ENCODE measurements around the gene PACS2. TPM values are rescaled to one million over a fixed set of nuclear protein-coding genes. Genes with fewer than 3 reads are reported as not detected.

The PACS2 gene
- total RNA-seq, 1 donor from 2014 or later = 22.5 TPM

- peaks cover 2% of the 10 kb centered on the region for H3K27me3 Mint-ChIP-seq (ENCODE audit: insufficient read depth, low read depth)
- no peaks in the 10 kb centered on the region for H3K4me1 ChIP-seq
- no peak overlapping the region for H3K27ac Mint-ChIP-seq
These were observed 72.3 kb downstream of the PACS2 start for GRCh38 chr14:105386581-105387529.

GRCh38 chr14:105387530-105387922, 73.0 kb downstream of the PACS2 start:
- Histone ChIP-seq H3K27me3 (no peaks in the 10 kb centered on the region), H4K20me1 (ENCODE audit: low read depth) (no peaks in the 10 kb centered on the region), H3K4me3 (no peak overlapping the region), H2AFZ (replicated peaks) (no peak overlapping the region), H3K4me1 (no peaks in the 10 kb centered on the region), H3K4me2 (no peak overlapping the region), H3K9me3 (ENCODE audit: low read depth) (no peaks in the 10 kb centered on the region), H3K79me2 (ENCODE audit: low read depth) (no peaks in the 10 kb centered on the region), H3K9ac (no peak overlapping the region), H3K27ac (no peak overlapping the region), H3F3A (ENCODE audit: low read depth) (no peaks in the 10 kb centered on the region), H3K36me3 (no peaks in the 10 kb centered on the region)
- H3K27ac Mint-ChIP-seq = no peak overlapping the region
- TF ChIP-seq EZH2phosphoT487 (IDR thresholded peaks at IDR 0.05) = no peak
- TF ChIP-seq CTCF (IDR thresholded peaks at IDR 0.05) = no peak
- no peak for TF ChIP-seq EZH2 (IDR thresholded peaks at IDR 0.05)
- no peaks in the 10 kb centered on the region for H3K9me3 Mint-ChIP-seq
- peaks cover 3% of the 10 kb centered on the region for H3K36me3 Mint-ChIP-seq
- H3K4me3 Mint-ChIP-seq = no peak overlapping the region
- peaks cover 2% of the 10 kb centered on the region for H3K4me1 Mint-ChIP-seq
- H3K27me3 Mint-ChIP-seq (ENCODE audit: insufficient read depth, low read depth) = peaks cover 2% of the 10 kb centered on the region
- DNase-seq (ENCODE audit: low spot score) = no peak

More at GRCh38 chr14:105386581-105387529, 72.3 kb downstream of the PACS2 start:
- no peaks in the 10 kb centered on the region for H3K9me3 ChIP-seq (ENCODE audit: low read depth)
- peaks cover 2% of the 10 kb centered on the region for H3K4me1 Mint-ChIP-seq
- H3F3A ChIP-seq (ENCODE audit: low read depth) = no peaks in the 10 kb centered on the region
- H2AFZ ChIP-seq (replicated peaks) = no peak overlapping the region
- H3K79me2 ChIP-seq (ENCODE audit: low read depth) = no peaks in the 10 kb centered on the region
- no peaks in the 10 kb centered on the region for H3K36me3 ChIP-seq
- no peak for TF ChIP-seq CTCF (IDR thresholded peaks at IDR 0.05)
- TF ChIP-seq EZH2phosphoT487 (IDR thresholded peaks at IDR 0.05) = no peak
- no peak for TF ChIP-seq EZH2 (IDR thresholded peaks at IDR 0.05)
- no peaks in the 10 kb centered on the region for H3K9me3 Mint-ChIP-seq
- H4K20me1 ChIP-seq (ENCODE audit: low read depth) = no peaks in the 10 kb centered on the region
- H3K4me2 ChIP-seq = no peak overlapping the region
- no peak overlapping the region for H3K9ac ChIP-seq
- H3K27ac ChIP-seq = no peak overlapping the region
- H3K4me3 Mint-ChIP-seq = no peak overlapping the region
- no peak for DNase-seq (ENCODE audit: low spot score)
- peaks cover 3% of the 10 kb centered on the region for H3K36me3 Mint-ChIP-seq
- no peaks in the 10 kb centered on the region for H3K27me3 ChIP-seq
- no peak overlapping the region for H3K4me3 ChIP-seq

GRCh38 chr14:105388110-105388951, 73.8 kb downstream of the PACS2 start:
- Mint-ChIP-seq H3K4me3 (no peak overlapping the region), H3K27me3 (ENCODE audit: insufficient read depth, low read depth) (no peaks in the 10 kb centered on the region), H3K9me3 (no peaks in the 10 kb centered on the region), H3K4me1 (peaks cover 4% of the 10 kb centered on the region), H3K27ac (peak overlapping the region; percentile 78), H3K36me3 (peaks cover 3% of the 10 kb centered on the region)
- Histone ChIP-seq H3K9ac (peak overlapping the region; percentile 13), H3K4me1 (no peaks in the 10 kb centered on the region), H3K27me3 (no peaks in the 10 kb centered on the region), H4K20me1 (ENCODE audit: low read depth) (no peaks in the 10 kb centered on the region), H3K79me2 (ENCODE audit: low read depth) (no peaks in the 10 kb centered on the region), H3K27ac (no peak overlapping the region), H3K9me3 (ENCODE audit: low read depth) (no peaks in the 10 kb centered on the region), H2AFZ (replicated peaks) (no peak overlapping the region), H3K4me3 (no peak overlapping the region), H3F3A (ENCODE audit: low read depth) (no peaks in the 10 kb centered on the region), H3K36me3 (no peaks in the 10 kb centered on the region), H3K4me2 (no peak overlapping the region)
- DNase-seq (ENCODE audit: low spot score) = no peak
- TF ChIP-seq CTCF (IDR thresholded peaks at IDR 0.05) (no peak), EZH2phosphoT487 (IDR thresholded peaks at IDR 0.05) (no peak), EZH2 (IDR thresholded peaks at IDR 0.05) (no peak)
